Astrocyte (in vitro differentiated cells and primary cell): ENCODE results near the gene MEG3. TPM values are rescaled to one million over a fixed set of nuclear protein-coding genes. Genes with fewer than 3 reads are reported as not detected.

ENCODE experiments used
- DNase-seq: peaks from one replicate; pipeline ENCODE4 v3.0.0-alpha.2; 2010; ENCODE audit warnings: low read depth
- FAIRE-seq: peaks from 2 replicates; lab custom pipeline; 2011; peaks lifted over from hg19 to GRCh38; lab: Jason Lieb, UNC
- H2AFZ ChIP-seq: 2 replicates; pipeline ENCODE4 v1.6.0; 2012; ENCODE audit warnings: low read depth, low read length, inconsistent platforms
- H3K27ac ChIP-seq: 2 replicates; pipeline ENCODE4 v1.5.1; 2011; ENCODE audit warnings: low read depth, low read length, inconsistent platforms
- H3K27me3 ChIP-seq: 2 replicates; pipeline ENCODE4 v1.6.0; 2011; ENCODE audit warnings: low read length, inconsistent platforms; ENCODE audit not compliant: insufficient read depth
- H3K36me3 ChIP-seq: 2 replicates; pipeline ENCODE4 v1.5.1; 2011; ENCODE audit warnings: low read length, inconsistent platforms; ENCODE audit not compliant: insufficient read depth
- H3K4me1 ChIP-seq: 2 replicates; pipeline ENCODE4 v1.5.1; 2011; ENCODE audit warnings: low read length, inconsistent platforms; ENCODE audit not compliant: insufficient read depth
- H3K4me2 ChIP-seq: 2 replicates; pipeline ENCODE4 v1.6.0; 2012; ENCODE audit warnings: low read length, inconsistent platforms
- H3K4me3 ChIP-seq: 2 replicates; pipeline ENCODE4 v1.5.1; 2011; ENCODE audit warnings: low read depth, mild to moderate bottlenecking, low read length, inconsistent platforms; ENCODE audit not compliant: insufficient read depth
- H3K79me2 ChIP-seq: 2 replicates; pipeline ENCODE4 v1.6.0; 2012; ENCODE audit warnings: mild to moderate bottlenecking, low read length, inconsistent platforms; ENCODE audit not compliant: insufficient read depth
- H3K9ac ChIP-seq: 2 replicates; pipeline ENCODE4 v1.6.0; 2012; ENCODE audit warnings: mild to moderate bottlenecking, low read length, inconsistent platforms
- H3K9me3 ChIP-seq: 2 replicates; pipeline ENCODE4 v1.5.1; 2012; ENCODE audit warnings: low read depth, mild to moderate bottlenecking, low read length, inconsistent platforms; ENCODE audit not compliant: insufficient read depth
- H4K20me1 ChIP-seq: 2 replicates; pipeline ENCODE4 v1.6.0; 2012; ENCODE audit warnings: low read length, inconsistent platforms; ENCODE audit not compliant: insufficient read depth
- H3K27ac Mint-ChIP-seq: one replicate; pipeline ENCODE4 v1.8.0; 2021; ENCODE audit warnings: mild to moderate bottlenecking, mixed read lengths; ENCODE audit not compliant: unreplicated experiment
- H3K27me3 Mint-ChIP-seq: one replicate; pipeline ENCODE4 v1.8.0; 2021; ENCODE audit warnings: low read depth, mixed read lengths; ENCODE audit not compliant: unreplicated experiment
- H3K36me3 Mint-ChIP-seq: one replicate; pipeline ENCODE4 v1.8.0; 2021; ENCODE audit warnings: low read depth, mixed read lengths; ENCODE audit not compliant: unreplicated experiment
- H3K4me1 Mint-ChIP-seq: one replicate; pipeline ENCODE4 v1.8.0; 2021; ENCODE audit warnings: low read depth, mixed read lengths; ENCODE audit not compliant: unreplicated experiment
- H3K4me3 Mint-ChIP-seq: one replicate; pipeline ENCODE4 v1.8.0; 2021; ENCODE audit warnings: mild to moderate bottlenecking, moderate library complexity, mixed read lengths; ENCODE audit not compliant: unreplicated experiment
- H3K9me3 Mint-ChIP-seq: one replicate; pipeline ENCODE4 v1.8.0; 2021; ENCODE audit warnings: mild to moderate bottlenecking, mixed read lengths; ENCODE audit not compliant: unreplicated experiment
- CTCF ChIP-seq: IDR thresholded peaks from 2 replicates; pipeline ENCODE4 v1.5.1; 2011; ENCODE audit warnings: low read depth, mild to moderate bottlenecking, inconsistent platforms, low read length, moderate library complexity; ENCODE audit not compliant: insufficient read depth
- EZH2 ChIP-seq: IDR thresholded peaks from 2 replicates; pipeline ENCODE4 v1.6.1; 2012; ENCODE audit warnings: mild to moderate bottlenecking, low read length, inconsistent platforms; ENCODE audit not compliant: insufficient read depth
- total RNA-seq: library from RNA; stranded (reverse); gene quantifications from 2 replicates; pipeline ENCODE4 v1.2.1, GENCODE V29; 2021

The MEG3 gene
- total RNA-seq, 1 donor from 2014 or later, result not detected

- Histone ChIP-seq H3K9ac (peak overlapping the region; percentile 4), H3K27me3 (no peaks in the 10 kb centered on the region), H3K4me2 (no peak overlapping the region), H2AFZ (no peak overlapping the region), H4K20me1 (peaks cover 98% of the 10 kb centered on the region), H3K4me1 (peaks cover 35% of the 10 kb centered on the region), H3K4me3 (no peak overlapping the region), H3K79me2 (peaks cover 74% of the 10 kb centered on the region), H3K36me3 (peaks cover 21% of the 10 kb centered on the region), H3K9me3 (no peaks in the 10 kb centered on the region), H3K27ac (peak overlapping the region; percentile 28)
- H3K4me3 Mint-ChIP-seq, result no peak overlapping the region
- peaks cover 37% of the 10 kb centered on the region for H3K27me3 Mint-ChIP-seq
- TF ChIP-seq CTCF (no peak), EZH2 (no peak)
- DNase-seq, result peak; percentile 36
- no peak overlapping the region for H3K27ac Mint-ChIP-seq
- no peaks in the 10 kb centered on the region for H3K36me3 Mint-ChIP-seq
- peaks cover 26% of the 10 kb centered on the region for H3K4me1 Mint-ChIP-seq
- no peak for FAIRE-seq
- H3K9me3 Mint-ChIP-seq, result peaks cover 3% of the 10 kb centered on the region
Observed at GRCh38 chr14:100838493-100839314, 12.8 kb downstream of the MEG3 start.

- Histone ChIP-seq H4K20me1 (peaks cover 98% of the 10 kb centered on the region), H2AFZ (no peak overlapping the region), H3K4me1 (peaks cover 35% of the 10 kb centered on the region), H3K27ac (no peak overlapping the region), H3K9ac (peak overlapping the region; percentile 4), H3K79me2 (peaks cover 73% of the 10 kb centered on the region), H3K36me3 (peaks cover 17% of the 10 kb centered on the region), H3K4me2 (no peak overlapping the region), H3K4me3 (no peak overlapping the region), H3K27me3 (no peaks in the 10 kb centered on the region), H3K9me3 (no peaks in the 10 kb centered on the region)
- Mint-ChIP-seq H3K27ac (no peak overlapping the region), H3K27me3 (peaks cover 35% of the 10 kb centered on the region), H3K4me3 (no peak overlapping the region), H3K4me1 (peaks cover 26% of the 10 kb centered on the region), H3K36me3 (no peaks in the 10 kb centered on the region), H3K9me3 (peaks cover 3% of the 10 kb centered on the region)
- FAIRE-seq, result no peak
- no peak for DNase-seq
- TF ChIP-seq CTCF (no peak), EZH2 (no peak)
Observed at GRCh38 chr14:100839315-100839585, 13.3 kb downstream of the MEG3 start.

GRCh38 chr14:100839681-100840111 lies 13.8 kb downstream of the MEG3 start:
- Histone ChIP-seq H2AFZ (no peak overlapping the region), H3K27ac (no peak overlapping the region), H3K79me2 (peaks cover 73% of the 10 kb centered on the region), H3K36me3 (peaks cover 21% of the 10 kb centered on the region), H3K27me3 (no peaks in the 10 kb centered on the region), H3K4me2 (no peak overlapping the region), H3K9ac (peak overlapping the region; percentile 13), H3K4me1 (peaks cover 35% of the 10 kb centered on the region), H3K4me3 (no peak overlapping the region), H4K20me1 (peaks cover 98% of the 10 kb centered on the region), H3K9me3 (no peaks in the 10 kb centered on the region)
- Mint-ChIP-seq H3K27me3 (peaks cover 32% of the 10 kb centered on the region), H3K36me3 (no peaks in the 10 kb centered on the region), H3K4me3 (no peak overlapping the region), H3K9me3 (no peaks in the 10 kb centered on the region), H3K27ac (no peak overlapping the region), H3K4me1 (peaks cover 26% of the 10 kb centered on the region)
- no peak for DNase-seq
- FAIRE-seq, result no peak
- no peak for TF ChIP-seq CTCF
- TF ChIP-seq EZH2, result no peak
